Ishikawa (cell line): ENCODE results near the gene RBM43.

Experiments
- CEBPB ChIP-seq: IDR thresholded peaks from 2 replicates; pipeline ENCODE4 v1.6.1; 2012
- CREB1 ChIP-seq: IDR thresholded peaks from 2 replicates; pipeline ENCODE4 v1.6.1; 2012; ENCODE audit warnings: low read depth
- EP300 ChIP-seq: IDR thresholded peaks from 2 replicates; pipeline ENCODE4 v1.6.1; 2012; ENCODE audit warnings: borderline replicate concordance
- FOXM1 ChIP-seq: IDR thresholded peaks from 2 replicates; pipeline ENCODE4 v1.6.1; 2012; ENCODE audit warnings: low read depth, borderline replicate concordance
- MAX ChIP-seq: IDR thresholded peaks from 2 replicates; pipeline ENCODE4 v1.6.1; 2012
- NFIC ChIP-seq: IDR thresholded peaks from 2 replicates; pipeline ENCODE4 v1.6.1; 2012
- RAD21 ChIP-seq: IDR thresholded peaks from 2 replicates; pipeline ENCODE4 v1.6.1; 2012; ENCODE audit warnings: low read depth
- REST ChIP-seq: IDR thresholded peaks from 2 replicates; pipeline ENCODE4 v1.6.1; 2012; ENCODE audit warnings: low read depth, mild to moderate bottlenecking
- TAF1 ChIP-seq: IDR thresholded peaks from 2 replicates; pipeline ENCODE4 v1.6.1; 2012; ENCODE audit warnings: low read depth, mild to moderate bottlenecking
- TCF12 ChIP-seq: IDR thresholded peaks from 2 replicates; pipeline ENCODE4 v1.6.1; 2012; ENCODE audit warnings: low read depth
- USF1 ChIP-seq: IDR thresholded peaks from 2 replicates; pipeline ENCODE4 v1.6.1; 2012
- YY1 ChIP-seq: IDR thresholded peaks from 2 replicates; pipeline ENCODE4 v1.6.1; 2012; ENCODE audit warnings: low read depth

- TF ChIP-seq USF1 (no peak), FOXM1 (no peak), EP300 (no peak), CEBPB (no peak), TAF1 (no peak), CREB1 (no peak), MAX (no peak), TCF12 (no peak), REST (no peak), NFIC (no peak), YY1 (no peak), RAD21 (no peak)
Observed at GRCh38 chr2:151282401-151282800, 20.7 kb upstream of the RBM43 start.
